Embryonic facial prominence (tissue), 1 donor: Measurements from ENCODE around the gene MCRIP2.
"Not testable (repeated sequence)": the region's sequence is repeated elsewhere in the genome, so short reads cannot be mapped to it uniquely, and the experiment has no call there.

Experiments
- DNase-seq: peaks from one replicate; pipeline ENCODE4 v3.0.0-alpha.2; 2016; ENCODE audit errors: extremely low spot score

MCRIP2 gene

DNA sequence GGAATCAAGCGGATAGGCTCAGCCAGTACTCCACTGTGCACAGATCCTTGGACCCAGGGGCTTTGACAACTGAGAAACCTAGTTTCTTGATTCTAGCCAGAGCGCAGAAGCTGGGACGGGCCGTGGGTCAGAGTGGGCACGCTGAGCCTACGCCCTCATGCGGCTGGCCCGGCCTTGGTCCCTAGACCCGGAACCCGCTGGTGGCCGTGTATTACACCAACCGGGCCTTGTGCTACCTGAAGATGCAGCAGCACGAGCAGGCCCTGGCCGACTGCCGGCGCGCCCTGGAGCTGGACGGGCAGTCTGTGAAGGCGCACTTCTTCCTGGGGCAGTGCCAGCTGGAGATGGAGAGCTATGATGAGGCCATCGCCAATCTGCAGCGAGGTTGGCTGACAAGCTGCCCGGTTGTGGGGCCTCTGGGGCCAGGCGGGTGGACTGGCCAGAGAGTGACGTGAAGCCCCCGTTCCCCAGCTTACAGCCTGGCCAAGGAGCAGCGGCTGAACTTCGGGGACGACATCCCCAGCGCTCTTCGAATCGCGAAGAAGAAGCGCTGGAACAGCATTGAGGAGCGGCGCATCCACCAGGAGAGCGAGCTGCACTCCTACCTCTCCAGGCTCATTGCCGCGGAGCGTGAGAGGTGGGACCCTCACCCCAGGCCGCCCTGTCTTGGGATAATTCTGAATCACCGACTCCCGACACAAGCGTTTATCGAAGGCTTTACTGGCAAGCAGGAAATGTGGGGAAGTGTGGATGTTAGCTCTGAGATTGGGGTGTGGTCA is 39.5 kb downstream of the MCRIP2 start:
- no peak for DNase-seq

DNA sequence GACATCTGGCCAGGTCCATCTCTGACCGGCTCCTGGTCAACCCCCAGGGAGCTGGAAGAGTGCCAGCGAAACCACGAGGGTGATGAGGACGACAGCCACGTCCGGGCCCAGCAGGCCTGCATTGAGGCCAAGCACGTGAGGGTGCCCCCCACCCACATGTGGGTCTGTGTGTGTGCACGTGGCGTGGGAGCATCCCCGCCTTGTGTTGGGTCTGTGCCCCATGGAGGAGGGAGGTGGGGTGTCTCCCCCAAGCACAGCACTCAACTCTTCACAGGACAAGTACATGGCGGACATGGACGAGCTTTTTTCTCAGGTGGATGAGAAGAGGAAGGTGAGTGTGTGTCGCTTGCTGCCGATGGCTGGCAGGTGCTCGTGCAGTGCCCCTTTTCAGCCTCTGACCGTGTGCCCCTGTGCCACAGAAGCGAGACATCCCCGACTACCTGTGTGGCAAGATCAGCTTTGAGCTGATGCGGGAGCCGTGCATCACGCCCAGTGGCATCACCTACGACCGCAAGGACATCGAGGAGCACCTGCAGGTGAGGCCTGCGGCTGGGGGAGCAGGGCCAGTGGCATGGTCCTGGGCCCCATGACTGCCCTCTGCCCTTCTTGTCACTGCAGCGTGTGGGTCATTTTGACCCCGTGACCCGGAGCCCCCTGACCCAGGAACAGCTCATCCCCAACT is 40.3 kb downstream of the MCRIP2 start:
- no peak for DNase-seq

GRCh38 chr16:682493-683395 is 41.1 kb downstream of the MCRIP2 start:
- no peak for DNase-seq

DNA sequence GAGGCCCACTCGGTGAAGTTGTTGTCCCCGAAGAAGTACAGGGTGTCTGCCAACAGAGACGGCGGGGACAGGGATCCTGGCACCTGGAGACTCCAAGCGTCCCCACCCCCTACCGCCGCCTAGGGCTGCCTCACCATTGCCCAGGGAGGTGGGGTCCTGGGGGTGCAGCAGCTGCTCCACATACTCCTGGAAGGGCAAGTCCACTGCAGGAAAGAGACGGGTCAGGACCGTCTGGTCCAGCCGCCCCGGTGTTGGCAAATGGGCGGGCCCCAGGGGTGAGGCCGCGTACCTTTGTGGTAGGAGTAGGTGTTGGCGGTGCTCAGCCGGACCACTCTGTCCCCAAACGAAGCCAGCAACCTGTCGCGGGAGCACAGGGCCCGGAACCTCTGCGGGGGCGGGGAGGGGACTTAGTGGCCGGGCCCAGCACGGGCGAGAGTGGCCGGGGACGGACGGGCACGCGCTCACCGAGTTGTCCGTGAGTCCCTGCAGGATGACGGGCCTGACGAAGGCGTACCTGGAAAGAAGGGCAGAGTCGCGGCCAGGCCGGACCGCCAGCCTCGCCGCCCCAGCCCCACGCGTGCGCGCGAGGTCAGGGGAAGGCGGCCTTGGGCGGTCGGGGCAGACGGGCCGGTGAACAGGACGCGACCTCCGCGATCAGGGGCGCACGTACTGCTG is 41.9 kb downstream of the MCRIP2 start:
- no peak for DNase-seq

DNA sequence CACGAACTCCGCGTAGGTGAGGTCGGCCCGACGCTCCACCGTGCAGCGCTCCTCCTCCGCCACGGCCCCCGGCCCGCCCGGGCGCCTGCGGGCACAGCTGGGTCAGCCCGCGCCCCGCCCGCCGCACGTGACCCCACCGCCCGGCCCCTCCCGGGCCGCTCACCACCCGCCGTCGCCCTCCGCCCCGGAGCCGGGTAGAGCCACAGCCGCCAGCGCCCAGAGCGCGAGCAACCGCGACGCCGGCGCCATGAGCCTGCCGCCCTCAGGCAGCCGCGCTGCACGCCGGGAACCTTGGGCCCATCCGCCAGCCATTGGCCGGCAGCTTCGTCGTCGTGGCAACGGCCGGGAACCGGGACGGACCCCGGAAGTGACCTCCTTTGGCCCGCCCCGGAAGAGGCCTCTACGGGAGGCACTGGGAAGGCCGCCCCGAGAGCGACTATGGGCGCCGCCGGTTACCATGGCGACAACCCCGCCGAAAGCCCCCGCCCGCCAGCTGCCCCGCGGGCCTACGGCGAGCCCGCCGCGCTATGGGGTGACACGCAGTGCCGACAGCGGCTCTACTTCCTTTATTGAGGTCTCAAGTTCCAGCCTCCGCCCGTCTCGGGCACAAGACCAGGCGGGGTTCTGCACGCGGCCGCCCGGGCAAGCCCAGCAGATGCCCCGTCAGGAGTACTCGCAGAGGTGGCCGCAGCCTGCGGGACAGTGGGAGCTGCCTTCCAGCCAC is 42.6 kb downstream of the MCRIP2 start, which contains the start of gene JMJD8:
Gene JMJD8 (minus strand): TSS at position 264 of the 724 bp plus-strand sequence. CDS start 15 bp downstream, at position 249.
- peak; percentile 82 for DNase-seq

DNA sequence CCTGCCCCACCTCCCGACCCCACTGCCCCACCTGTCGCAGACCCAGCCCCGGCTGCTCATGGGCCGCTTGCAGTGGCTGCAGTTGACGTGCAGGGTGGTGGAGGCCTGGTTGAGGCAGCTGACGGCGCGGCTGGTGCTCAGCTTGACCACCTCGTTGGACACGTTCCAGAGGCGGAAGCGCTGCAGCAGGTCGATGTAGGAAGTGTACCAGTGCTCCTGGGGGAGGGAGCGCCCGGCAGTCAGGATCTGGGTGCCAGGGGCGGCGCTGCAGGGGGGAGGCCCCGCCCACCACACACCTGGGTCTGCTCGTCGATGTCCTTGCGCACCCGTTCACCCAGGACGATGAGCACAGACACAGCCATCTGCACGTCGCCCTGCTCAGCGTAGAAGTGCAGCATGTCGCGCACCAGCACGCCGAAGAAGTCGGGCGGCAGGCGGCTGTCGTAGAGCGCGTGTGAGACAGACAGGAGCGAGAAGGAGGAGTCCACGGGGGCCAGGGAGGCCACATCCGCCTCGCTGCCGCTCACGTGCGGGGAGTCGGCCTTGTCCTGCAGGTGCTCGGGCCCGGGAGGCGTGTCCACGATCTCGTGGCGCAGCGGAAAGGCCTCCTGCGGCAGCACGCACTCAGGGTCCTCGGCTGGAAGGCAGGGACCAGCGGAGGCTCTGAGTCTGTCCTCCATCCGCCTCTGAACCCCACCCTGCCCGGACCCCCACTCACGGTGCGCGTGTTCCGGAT is 43.5 kb downstream of the MCRIP2 start:
- DNase-seq: no peak

GRCh38 chr16:685967-686366 is 44.3 kb downstream of the MCRIP2 start:
- DNase-seq: no peak

- no peak for DNase-seq
Measured at GRCh38 chr16:686459-687260, 45.0 kb downstream of the MCRIP2 start.

GRCh38 chr16:687499-687898 is 45.9 kb downstream of the MCRIP2 start:
- DNase-seq: no peak

DNA sequence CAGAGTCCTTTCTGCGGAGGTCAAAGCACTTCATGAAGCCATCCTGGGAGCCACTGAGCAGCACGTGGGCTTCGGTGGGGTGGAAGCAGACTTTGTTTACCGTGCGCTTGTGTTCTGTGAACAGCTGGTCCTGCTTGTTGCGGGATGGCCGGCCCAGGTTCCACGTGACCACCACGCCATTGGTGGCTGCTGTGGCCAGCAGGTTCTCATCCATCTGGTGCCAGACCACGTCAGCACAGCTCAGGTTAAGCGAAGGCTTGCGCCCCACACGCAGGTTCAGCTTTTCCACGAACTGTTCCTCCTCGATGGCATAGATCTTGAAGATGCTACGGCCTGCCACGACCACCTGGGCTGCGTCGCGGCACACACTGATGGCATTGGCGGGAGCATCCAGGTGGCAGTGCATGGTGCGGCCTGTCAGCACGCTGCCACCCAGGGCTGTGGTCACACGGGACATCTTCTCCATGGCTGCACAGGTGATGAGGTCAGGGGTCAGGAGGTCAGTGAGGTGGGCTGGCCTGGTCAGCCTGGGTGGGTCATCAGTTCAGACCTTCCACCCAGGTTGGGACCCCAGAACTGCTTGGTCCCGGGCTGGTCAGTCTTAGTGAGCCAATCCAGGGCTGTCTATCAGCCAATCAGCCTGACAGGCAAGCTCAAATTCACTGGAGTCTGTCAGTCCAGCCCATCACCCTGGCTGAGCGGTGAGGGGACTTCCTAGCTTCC is 47.7 kb downstream of the MCRIP2 start:
- no peak for DNase-seq

GRCh38 chr16:691242-691641 is 49.6 kb downstream of the MCRIP2 start:
- DNase-seq: not testable (repeated sequence)

- no peak for DNase-seq
Measured at GRCh38 chr16:692356-693108, 50.9 kb downstream of the MCRIP2 start.

GRCh38 chr16:693364-693763 is 51.7 kb downstream of the MCRIP2 start:
- DNase-seq: no peak

GRCh38 chr16:693766-694165 is 52.1 kb downstream of the MCRIP2 start:
- DNase-seq: no peak

- no peak for DNase-seq
Measured at GRCh38 chr16:694187-694862, 52.7 kb downstream of the MCRIP2 start.

- DNase-seq: no peak
Measured at GRCh38 chr16:694863-695354, 53.3 kb downstream of the MCRIP2 start.
